Epithelial cell of alveolus of lung (primary cell): ENCODE measurements around the gene SFXN4. TPM values are rescaled to one million over a fixed set of nuclear protein-coding genes. Genes with fewer than 3 reads are reported as not detected.

Source experiments
- total RNA-seq: library from RNA; depleted of rRNA; stranded (reverse); fragments of >200 nt; gene quantifications from 2 replicates; pipeline ENCODE4 v1.2.1, GENCODE V29; 2015

SFXN4 gene
- total RNA-seq = 5.6 and 13.3 TPM in 2 replicates

GRCh38 chr10:119165171-119166117, at the start of gene SFXN4:
Gene SFXN4, minus strand, starts transcription at chr10:119165714. Its CDS starts 67 bp downstream, at chr10:119165647.

GRCh38 chr10:119207366-119207666, 41.8 kb upstream of the SFXN4 start, which contains the start of gene GRK5:
Gene GRK5, plus strand, starts transcription at chr10:119207571. Its CDS starts 347 bp downstream, at chr10:119207918.

GRCh38 chr10:119178372-119179119, 13.0 kb upstream of the SFXN4 start, which contains the start of gene PRDX3:
Gene PRDX3, minus strand, starts transcription at chr10:119178812. Its CDS starts 22 bp downstream, at chr10:119178790.

GRCh38 chr10:119103903-119104653, 61.4 kb downstream of the SFXN4 start, which contains the start of gene DENND10:
Gene DENND10, plus strand, starts transcription at chr10:119104113. Its CDS starts 30 bp downstream, at chr10:119104143.

Other genes starting within 250 kb of the SFXN4 start
- gene NANOS1, start 136.0 kb downstream of the SFXN4 start, total RNA-seq = 0.65 and 0.72 TPM in 2 replicates
- gene EIF3A, start 84.9 kb downstream of the SFXN4 start, total RNA-seq = 74.6 and 79.5 TPM in 2 replicates
- 46.8 and 65.8 TPM in 2 replicates for gene DENND10, start 61.6 kb downstream of the SFXN4 start, total RNA-seq
- 108 and 170 TPM in 2 replicates for gene PRDX3, start 13.1 kb upstream of the SFXN4 start, total RNA-seq
- gene GRK5, start 41.9 kb upstream of the SFXN4 start, total RNA-seq = 17.8 and 87.9 TPM in 2 replicates